Mammary epithelial cell (primary cell): Measurements from ENCODE around the gene TSPAN9.

ENCODE experiments used
- EZH2 ChIP-seq: IDR thresholded peaks from 2 replicates; pipeline ENCODE4 v1.6.1; 2012; ENCODE audit warnings: low read length, inconsistent platforms, borderline replicate concordance
- TF ChIP-seq, protein P1 (sequence below), 2 donors: IDR thresholded peaks in 1 of 2; conservative IDR thresholded peaks in 1 of 2; 2 replicates each; pipeline ENCODE4 v1.5.1; 2011 to 2012; ENCODE audit warnings: inconsistent platforms in 2 of 2, low read length in 2 of 2, mild to moderate bottlenecking in 2 of 2, control low read depth in 1 of 2, low read depth in 1 of 2; ENCODE audit not compliant: insufficient read depth in 1 of 2; ENCODE audit errors: extremely low read depth in 1 of 2

GRCh38 chr12:3213768-3214167 is 136.6 kb downstream of the TSPAN9 start:
- TF ChIP-seq, protein P1, sequence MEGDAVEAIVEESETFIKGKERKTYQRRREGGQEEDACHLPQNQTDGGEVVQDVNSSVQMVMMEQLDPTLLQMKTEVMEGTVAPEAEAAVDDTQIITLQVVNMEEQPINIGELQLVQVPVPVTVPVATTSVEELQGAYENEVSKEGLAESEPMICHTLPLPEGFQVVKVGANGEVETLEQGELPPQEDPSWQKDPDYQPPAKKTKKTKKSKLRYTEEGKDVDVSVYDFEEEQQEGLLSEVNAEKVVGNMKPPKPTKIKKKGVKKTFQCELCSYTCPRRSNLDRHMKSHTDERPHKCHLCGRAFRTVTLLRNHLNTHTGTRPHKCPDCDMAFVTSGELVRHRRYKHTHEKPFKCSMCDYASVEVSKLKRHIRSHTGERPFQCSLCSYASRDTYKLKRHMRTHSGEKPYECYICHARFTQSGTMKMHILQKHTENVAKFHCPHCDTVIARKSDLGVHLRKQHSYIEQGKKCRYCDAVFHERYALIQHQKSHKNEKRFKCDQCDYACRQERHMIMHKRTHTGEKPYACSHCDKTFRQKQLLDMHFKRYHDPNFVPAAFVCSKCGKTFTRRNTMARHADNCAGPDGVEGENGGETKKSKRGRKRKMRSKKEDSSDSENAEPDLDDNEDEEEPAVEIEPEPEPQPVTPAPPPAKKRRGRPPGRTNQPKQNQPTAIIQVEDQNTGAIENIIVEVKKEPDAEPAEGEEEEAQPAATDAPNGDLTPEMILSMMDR (conservative IDR thresholded peaks at IDR 0.05 in 1 of 2, IDR thresholded peaks at IDR 0.05 in 1 of 2; ENCODE audit: extremely low read depth in 1 of 2, insufficient read depth in 1 of 2, low read depth in 1 of 2, low read length in 2 of 2), result no peak
- TF ChIP-seq EZH2, result no peak
